HG02870 (cell line): ENCODE results near the gene MYL5.
"Not testable (repeated sequence)": the region's sequence is repeated elsewhere in the genome, so short reads cannot be mapped to it uniquely, and the experiment has no call there.

Source experiments
- ATAC-seq: cut with Tn5 transposase; IDR thresholded peaks from one replicate; pipeline ENCODE4 v1.9.1; 2021; ENCODE audit warnings: mild to moderate bottlenecking, moderate library complexity; ENCODE audit not compliant: unreplicated experiment

The MYL5 gene

GRCh38 chr4:635851-636627, 38.3 kb upstream of the MYL5 start:
- no peak for ATAC-seq

- ATAC-seq = no peak
Measured at GRCh38 chr4:636628-637159, 37.6 kb upstream of the MYL5 start.

- no peak for ATAC-seq
Measured at GRCh38 chr4:637536-638280, 36.6 kb upstream of the MYL5 start.

- not testable (repeated sequence) for ATAC-seq
Measured at GRCh38 chr4:642366-642765, 32.0 kb upstream of the MYL5 start.

GRCh38 chr4:646460-646859, 27.9 kb upstream of the MYL5 start:
- ATAC-seq = no peak

GRCh38 chr4:647481-647880, 26.9 kb upstream of the MYL5 start:
- ATAC-seq = no peak

GRCh38 chr4:648579-649292, 25.6 kb upstream of the MYL5 start:
- ATAC-seq = no peak

GRCh38 chr4:649293-649625, 25.1 kb upstream of the MYL5 start:
- no peak for ATAC-seq

GRCh38 chr4:649751-650310, 24.5 kb upstream of the MYL5 start:
- no peak for ATAC-seq

GRCh38 chr4:650461-650860, 23.9 kb upstream of the MYL5 start:
- ATAC-seq = no peak

GRCh38 chr4:650951-651883, 23.1 kb upstream of the MYL5 start:
- no peak for ATAC-seq

- ATAC-seq = no peak
Measured at GRCh38 chr4:651884-652642, 22.3 kb upstream of the MYL5 start.

- ATAC-seq = no peak
Measured at GRCh38 chr4:653080-653821, 21.1 kb upstream of the MYL5 start.

GRCh38 chr4:653831-654502, 20.4 kb upstream of the MYL5 start:
- ATAC-seq = no peak

- ATAC-seq = no peak
Measured at GRCh38 chr4:654503-654845, 19.9 kb upstream of the MYL5 start.

GRCh38 chr4:654871-655463, 19.4 kb upstream of the MYL5 start:
- ATAC-seq = no peak

GRCh38 chr4:655464-656151, 18.7 kb upstream of the MYL5 start:
- no peak for ATAC-seq
